HG03025 (cell line): Measurements from ENCODE around the gene FIBP.

Source experiments
- ATAC-seq: cut with Tn5 transposase; IDR thresholded peaks from one replicate; pipeline ENCODE4 v1.9.1; 2021; ENCODE audit warnings: mild to moderate bottlenecking, moderate library complexity; ENCODE audit not compliant: unreplicated experiment, low FRiP score

FIBP gene

DNA sequence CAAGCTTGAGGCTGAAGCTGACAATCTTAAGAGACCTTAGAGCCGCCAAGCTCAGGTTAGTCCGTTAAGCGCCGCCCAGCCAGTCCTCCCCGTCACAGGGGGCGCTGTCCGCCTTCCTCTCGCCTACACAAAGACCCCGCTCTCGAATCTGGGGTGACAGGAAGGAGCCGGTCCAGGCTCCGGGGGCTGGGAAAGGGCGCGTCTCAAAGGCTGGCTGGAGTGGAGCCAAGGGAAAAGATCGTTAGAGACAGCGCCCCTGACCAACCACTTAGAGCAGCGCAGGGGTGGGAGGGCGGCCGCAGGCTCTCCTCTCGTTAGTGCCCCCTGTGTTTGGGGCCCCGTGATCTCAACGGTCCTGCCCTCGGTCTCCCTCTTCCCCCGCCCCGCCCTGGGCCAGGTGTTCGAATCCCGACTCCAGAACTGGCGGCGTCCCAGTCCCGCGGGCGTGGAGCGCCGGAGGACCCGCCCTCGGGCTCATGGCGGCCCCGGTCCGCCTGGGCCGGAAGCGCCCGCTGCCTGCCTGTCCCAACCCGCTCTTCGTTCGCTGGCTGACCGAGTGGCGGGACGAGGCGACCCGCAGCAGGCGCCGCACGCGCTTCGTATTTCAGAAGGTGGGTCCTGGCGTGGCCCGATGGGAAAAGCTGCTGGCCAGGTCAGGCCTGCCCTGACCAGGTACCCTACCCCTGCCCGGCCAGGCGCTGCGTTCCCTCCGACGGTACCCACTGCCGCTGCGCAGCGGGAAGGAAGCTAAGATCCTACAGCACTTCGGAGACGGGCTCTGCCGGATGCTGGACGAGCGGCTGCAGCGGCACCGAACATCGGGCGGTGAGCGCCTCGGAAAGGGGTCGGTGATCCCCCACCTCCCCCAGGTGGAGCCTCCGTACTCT is 27.8 kb downstream of the FIBP start, which contains the start of gene MUS81:
MUS81 (plus strand) TSS at position 156 of the 887 bp plus-strand sequence; CDS start at position 477, 321 bp downstream.
- ATAC-seq, result peak; percentile 26

DNA sequence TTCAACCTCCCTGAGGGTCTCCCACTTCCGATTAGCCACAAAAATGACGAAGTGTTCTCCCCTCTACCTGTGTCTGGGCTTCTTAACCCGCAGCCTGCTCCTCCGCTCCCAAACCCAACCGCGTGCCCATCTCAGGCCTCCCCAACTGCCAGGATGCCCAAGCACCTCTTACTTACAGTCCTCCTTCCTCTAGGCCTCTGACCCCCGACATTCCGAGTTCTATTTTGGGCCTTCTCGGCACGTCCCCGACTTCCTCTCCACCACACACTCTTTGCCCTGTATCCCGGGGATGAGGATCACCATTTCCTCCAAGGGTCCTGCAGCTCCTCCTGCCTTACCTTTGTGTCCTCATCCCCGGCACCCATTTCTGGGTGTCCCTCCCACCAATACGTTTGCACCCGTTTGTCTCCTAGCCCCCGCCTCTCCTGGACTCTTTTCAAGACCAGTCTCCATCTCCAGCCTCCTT is 28.4 kb downstream of the FIBP start:
- ATAC-seq, result no peak

DNA sequence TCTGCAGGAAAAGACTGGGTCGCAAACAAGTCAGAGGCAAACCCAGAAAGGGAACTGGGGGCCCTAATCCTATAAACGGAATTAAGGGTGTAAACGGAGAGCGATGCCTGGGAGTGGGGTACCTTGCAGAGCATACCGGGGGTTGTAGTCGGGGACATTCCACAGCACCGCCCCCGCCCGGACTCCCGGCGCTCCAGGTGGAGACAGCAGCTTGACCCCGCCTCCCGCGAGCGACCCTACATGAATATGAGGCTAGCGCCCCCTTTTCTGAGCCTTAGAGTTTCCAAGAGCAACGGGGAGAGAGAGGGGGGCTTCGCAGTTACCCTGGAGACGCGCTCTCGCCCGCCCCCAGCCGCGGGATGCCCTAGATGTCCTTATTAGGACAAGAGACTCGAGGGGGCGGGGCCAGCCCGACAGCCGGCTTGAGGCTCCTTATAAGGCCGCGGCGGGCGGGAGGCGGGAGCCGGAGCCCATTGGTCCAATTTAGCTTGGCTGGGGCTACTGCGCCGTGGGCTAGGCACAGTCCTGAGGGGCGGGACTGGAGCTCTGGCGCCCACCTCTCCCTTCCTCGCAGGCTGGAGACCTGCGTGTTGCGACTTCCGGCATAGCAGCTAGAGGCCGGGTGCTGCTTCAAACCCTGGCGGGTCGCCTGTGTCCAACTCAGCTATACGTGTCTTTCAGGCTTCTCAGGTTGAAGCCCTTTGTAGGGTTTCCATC is 29.0 kb downstream of the FIBP start:
- ATAC-seq, result peak; percentile 36

DNA sequence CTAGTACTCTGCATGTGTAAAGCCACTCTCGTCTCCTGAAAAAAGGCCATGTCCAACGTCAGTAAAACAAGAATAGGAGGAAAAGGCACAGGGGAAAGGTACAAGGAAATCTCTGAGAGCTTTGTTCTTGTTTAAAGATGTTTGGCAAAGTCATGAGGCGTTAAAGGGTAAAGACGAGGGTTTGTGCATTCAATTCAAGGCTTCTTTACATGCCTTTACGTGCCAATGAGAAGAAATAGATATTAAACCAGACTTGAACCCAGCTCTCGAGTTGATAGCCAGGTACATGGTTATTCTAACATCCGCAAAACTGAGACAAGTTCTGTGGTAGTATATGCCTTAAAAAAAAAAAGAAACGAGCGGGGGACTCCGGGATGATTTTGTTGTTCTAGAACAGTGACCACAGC is 29.6 kb downstream of the FIBP start:
- ATAC-seq, result no peak

DNA sequence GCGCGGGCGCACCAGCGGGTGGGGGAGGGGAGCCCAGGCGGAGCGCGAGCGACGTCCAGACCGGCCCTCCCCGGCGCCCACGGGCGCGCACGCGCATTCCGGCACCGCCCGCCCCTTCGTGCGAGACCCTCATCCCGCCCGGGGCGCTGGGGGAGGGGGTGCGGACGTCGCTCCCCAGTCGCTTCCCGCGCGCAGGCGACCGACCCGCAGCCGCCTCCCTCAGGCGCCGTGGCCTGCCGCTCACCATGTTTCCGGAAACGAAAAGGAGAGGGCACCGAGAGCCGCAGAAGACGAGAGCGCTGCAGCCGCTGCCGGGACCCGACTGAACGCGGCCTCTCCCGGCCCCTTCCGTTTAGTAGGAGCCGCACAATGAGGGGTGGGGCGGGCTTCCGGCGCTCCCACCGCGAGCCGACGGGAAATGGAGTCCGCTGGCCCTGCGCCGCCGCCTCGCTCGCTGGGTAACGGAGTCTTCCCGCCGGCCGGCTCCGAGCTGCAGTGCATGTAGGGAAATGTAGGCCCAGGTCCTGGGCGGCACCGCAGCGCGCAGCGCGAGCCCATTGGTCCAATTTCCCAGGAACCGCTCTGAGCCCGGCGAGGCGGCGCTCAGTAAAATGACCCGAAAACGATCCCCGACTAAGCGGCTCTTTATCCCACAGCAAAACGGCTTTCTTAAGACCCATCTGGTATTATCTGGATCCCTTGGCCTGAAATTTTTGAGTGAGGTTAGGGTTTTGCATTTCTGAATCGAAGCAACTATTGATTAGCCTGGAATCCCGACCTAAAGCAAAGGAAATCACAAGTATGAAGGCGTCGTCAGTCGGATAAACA is 30.2 kb downstream of the FIBP start, which contains the start of gene CFL1:
CFL1 (minus strand) TSS at position 328 of the 828 bp plus-strand sequence; CDS start at position 247, 81 bp downstream.
- ATAC-seq, result peak; percentile 44

DNA sequence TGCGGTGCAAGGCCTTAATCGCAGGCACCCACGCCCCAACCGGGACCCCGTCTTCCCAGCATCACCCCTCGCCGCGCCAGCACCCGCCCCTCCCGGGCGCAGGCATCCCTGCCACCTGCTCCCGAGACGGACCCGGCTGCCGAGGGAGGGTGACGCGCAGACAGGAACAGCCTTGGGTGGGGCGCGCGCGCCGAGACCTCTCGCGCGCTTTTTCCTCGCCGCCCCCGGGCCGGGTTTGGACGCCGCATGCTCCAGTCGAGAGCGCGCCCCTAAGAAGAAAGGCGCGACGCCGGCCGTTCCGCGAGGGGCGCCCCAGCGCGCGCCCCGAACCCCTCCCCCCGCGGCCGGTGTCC is 30.8 kb downstream of the FIBP start:
- ATAC-seq, result peak; percentile 1

DNA sequence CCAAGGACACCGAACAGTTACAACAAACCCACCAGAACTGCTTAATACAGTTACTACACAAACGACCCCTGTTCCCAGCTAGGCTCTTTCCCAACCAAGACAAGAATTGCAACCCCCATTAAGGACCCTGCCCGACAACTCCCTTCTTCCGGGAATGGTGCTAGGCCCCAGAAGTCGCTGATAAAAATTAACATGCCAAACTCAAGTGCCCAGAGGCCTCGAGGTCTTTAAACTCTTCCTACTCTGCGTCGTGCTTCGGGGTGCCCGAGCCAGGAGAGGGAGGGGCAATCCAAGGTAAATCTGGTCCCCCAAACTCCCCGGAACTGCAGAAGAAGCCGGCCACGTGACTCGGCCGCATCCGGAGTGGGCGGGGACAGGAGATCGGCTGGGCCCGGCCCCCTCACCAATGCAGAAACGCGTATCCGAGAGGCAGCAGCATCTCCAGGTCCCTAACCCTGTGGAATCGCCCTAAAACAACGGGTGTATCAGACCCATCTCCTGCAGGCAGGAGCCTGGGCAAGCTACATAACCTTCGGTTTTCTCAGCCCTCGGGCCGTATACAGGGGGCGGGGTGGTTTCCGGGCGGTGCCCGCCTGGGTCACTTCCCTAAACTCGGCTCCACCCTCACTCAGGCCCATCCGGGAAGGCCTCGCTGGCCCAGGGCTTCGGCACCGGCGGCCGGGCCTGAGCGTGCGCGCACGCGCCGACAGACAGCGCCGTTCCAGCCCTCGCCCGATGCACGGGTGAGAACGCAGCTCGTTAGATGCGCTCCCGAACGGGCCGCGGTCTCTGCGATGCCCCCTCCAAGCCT is 31.4 kb downstream of the FIBP start:
- peak; percentile 30 for ATAC-seq

DNA sequence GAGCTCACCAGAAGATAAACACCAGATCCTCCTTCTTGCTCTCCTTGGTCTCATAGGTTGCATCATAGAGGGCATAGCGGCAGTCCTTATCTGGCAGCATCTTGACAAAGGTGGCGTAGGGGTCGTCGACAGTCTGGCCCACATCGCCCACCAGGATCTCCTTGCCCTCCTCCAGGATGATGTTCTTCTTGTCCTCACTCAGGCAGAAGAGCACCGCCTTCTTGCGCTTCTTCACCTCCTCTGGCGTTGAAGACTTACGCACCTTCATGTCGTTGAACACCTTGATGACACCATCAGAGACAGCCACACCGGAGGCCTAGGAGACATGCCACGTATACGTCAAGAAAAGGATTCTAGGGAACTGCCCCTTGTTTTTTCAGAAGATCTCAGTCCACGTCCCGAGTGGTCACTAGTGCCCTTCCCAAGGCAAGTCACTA is 32.3 kb downstream of the FIBP start:
- no peak for ATAC-seq

DNA sequence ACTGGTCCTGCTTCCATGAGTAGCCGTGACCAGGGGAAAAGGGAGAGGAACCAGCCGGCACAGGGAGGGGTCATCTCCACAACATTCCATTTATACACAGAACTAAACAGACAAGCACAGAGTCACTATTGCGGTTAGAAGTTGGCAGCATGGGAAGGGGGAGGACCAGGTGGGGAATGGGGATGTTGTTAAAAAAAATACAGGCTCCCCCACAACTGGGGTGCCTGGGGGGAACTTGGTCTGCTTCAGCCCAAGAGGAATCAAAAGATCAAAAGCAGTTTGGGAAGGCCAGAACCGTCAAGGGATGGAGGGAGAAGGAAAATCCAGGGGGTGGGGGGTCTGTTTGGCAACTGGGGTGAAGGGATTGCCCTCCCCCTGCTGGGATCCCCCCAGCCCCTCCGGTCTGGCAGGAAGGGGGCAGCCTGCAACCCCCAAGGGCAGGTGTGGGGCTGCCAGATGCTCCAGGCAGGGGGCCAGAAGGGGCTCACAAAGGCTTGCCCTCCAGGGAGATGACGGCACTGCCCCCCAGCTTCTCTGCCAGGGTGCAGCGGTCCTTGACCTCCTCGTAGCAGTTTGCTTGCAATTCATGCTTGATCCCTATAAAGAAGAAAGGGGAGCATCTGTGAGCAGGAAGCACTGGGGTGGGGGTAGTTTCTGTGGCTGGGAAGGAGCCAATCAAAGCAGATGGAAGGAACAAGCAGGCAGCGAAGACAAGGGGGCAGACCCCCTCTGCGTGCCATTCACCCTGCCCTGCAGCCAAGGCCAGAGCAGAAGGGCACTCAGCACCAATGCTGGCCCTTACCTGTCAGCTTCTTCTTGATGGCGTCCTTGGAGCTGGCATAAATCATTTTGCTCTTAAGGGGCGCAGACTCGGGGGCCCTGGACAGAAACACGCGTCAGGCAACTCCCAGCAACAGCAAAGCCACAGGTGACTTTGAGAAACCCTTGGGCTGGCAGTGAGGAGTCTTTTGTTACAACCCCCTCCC is 33.1 kb downstream of the FIBP start:
- ATAC-seq, result no peak

DNA sequence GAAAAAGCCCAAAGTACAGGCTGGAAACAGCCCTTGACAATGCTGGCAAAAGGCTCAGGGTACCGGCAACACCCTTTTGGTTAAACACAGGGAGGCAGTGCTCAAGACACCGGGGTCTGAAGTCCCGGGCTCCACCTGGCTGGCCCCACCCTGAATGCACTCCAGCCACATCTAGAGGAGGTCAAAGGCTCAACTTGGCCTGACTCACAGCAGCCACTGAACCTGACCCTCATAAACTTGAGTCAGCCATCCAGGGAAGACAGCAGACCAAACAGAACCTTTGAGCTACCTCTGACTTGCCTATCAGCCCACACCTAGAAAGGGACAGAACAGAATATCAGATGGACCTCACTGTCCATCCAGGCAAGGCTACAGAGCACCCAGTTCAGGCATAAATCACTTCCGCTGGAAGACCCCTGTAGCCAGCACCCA is 34.1 kb downstream of the FIBP start:
- ATAC-seq, result no peak

DNA sequence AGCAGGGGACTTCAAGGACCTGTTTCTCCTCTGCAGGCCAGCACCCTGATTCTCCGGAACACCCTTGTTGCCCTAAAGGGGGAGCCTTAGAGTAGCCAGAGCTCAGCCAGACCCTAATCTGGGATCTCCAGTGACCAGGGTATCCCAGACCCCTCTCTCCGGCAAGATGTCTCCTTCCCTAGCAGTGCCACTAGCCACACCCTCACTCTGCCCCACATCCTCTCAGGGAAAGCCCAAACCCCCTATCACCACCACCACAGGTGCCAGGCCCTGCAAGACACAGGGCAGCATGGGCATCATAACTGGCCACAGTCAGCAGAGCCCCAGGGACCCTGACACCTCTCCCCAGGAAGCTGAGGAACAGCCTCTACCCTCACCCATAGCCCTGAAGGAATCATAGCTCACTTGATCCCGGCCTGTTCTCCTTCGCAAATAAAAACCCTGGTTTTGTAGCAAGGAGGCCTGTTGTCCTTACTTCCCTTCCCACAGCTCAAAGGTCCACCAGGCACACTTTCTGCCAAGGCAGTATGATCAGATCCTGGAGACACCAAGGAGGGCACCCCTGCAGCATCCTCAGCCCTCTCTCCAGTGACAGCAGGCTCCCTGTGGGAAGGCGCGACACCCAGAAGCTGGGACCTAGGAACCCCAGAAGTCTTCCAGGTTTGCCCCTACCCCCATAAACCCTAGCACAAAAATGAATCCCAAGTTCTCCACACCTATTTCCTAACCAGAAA is 34.9 kb downstream of the FIBP start:
- ATAC-seq, result no peak

DNA sequence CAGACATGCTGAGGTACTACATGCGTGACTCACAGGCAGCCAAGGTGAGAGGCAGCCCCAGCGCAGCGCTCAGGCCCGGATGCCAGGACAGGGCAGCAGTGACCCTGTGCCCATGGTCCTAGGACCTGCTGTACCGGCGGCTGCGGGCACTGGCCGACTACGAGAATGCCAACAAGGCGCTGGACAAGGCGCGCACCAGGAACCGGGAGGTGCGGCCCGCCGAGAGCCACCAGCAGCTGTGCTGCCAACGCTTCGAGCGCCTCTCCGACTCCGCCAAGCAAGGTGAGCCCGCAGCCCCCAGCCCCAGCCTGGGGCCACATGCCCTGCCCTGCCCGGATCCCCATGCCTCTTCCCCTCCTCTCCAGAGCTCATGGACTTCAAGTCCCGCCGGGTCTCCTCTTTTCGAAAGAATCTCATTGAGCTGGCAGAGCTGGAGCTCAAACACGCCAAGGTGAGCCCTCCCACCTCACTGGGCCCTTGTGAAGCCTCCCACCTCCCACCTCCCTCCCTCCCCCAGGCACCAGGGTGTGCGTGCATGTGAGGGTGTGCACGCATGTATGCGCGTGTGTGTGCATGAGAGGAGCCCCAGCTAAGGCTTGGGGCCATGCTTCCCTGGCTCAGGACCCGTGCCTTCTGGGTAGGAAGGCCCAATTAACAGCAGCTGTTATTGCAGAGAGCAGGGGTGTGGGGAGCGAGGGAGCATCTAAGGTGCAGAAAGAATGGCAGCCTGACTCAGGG is 35.6 kb downstream of the FIBP start:
- ATAC-seq, result no peak

DNA sequence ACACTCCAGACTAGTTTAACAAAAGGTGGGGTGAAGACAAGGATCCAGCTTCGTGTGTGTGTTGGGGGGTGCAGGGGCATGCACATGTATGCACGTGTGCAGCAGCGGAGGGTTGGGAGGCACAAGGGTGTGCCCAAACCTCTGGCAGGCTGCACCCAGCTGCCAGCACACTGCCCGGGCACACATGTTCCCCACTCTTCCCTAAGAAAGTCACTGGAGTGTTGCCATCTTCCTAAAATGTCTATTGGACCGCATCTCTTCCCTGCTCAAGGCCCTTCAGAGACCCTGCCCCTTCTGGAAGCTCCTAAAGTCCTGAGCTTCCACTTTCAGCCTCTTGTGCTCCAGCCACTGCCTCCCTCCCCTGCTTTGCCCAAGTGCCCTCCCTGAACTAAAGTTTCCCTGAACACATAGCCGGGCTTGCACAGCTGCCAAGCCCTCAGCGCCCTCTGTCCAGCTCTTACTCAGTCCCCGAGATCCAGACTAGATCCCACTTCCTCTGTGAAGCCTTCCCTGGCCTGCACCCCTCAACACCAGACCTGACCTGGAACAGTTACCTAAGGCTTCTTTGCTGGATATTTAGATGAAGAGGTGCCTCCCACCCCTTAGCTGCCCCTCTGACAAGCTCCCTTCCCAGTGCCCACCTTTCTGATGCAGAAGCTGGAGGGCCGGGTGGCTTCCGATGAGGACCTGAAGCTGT is 36.3 kb downstream of the FIBP start:
- no peak for ATAC-seq

DNA sequence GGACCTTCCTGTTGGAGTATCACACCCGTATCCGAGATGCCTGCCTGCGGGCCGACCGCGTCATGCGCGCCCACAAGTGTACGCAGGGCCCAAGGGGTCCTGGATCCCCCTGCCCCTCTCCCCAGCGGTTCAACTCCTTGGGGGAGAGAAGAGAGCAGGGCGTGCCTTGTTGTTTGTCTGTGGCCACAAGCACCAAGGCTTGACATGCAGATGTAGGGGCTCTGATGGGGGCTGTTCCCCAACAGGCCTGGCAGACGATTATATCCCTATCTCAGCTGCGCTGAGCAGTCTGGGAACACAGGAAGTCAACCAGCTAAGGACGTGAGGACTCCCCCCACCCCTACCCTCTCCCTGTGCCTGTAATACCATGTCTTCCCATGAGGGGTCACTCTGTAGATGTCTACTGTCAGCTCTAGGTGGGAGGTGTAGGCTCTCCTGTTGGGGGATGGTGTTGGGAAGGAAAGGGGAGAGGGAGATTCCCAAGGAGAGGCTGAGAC is 37.1 kb downstream of the FIBP start:
- no peak for ATAC-seq

DNA sequence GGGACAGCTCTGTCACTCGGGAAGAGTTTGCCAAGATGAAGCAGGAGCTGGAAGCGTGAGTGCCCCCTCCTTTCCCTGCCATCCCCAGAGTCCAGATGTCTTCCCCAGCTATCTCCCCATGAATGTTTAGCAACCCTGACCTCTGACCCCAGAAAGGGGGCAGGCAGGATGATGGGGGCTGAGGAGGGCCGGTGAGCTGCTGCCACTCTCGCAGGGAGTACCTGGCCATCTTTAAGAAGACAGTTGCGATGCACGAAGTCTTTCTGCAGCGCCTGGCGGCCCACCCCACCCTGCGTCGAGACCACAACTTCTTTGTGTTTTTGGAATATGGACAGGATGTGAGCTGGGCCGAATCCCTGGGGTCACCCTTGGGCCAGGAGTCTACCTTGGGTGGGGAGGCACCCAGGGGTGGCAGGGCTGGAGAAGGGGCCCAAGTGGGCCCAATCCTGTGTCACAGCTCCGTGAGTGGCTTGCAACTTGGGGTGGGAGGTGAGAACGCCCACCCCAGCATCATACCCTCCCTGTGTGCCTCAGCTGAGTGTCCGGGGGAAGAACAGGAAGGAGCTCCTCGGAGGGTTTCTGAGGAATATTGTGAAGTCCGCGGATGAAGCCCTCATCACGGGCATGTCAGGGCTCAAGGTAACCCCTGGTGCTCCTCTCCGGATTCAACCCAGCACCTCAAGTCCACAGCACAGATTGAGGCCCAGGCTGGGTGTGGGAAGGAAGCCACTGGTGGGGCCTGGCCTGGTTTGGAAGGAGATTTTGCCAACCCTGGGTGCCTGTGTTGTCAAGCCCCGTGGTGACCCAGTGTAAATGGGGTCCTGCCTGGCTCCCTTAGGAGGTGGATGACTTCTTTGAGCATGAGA is 37.8 kb downstream of the FIBP start:
- no peak for ATAC-seq
